Measurements from ENCODE around the gene SH3BP5L.

DNA sequence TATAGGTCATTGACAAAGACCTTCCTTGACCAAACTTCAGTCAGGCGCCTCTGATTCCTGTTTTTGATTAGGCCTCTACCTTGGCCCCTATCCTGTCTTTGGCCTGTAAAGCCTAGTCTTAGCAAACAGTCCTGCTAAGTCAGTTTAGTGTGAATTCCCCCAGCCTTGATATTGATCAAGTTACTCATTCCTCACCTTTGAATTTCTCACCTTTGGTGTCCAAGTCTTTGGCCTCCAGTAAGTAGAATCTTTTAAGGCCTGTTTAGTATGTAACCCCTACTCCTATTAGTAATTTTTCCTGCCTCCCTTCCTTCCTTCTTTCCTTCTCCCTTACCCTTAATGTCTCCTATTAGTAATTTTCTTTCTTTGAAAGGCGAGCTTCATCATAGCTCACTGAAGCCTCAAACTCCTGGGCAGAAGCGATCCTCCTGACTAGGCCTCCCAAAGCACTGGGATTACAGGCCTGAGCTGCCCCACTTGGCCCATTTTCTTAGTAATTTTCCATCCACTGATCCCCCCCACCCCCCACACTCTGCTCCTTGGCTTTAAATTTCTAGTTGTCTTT lies 46.2 kb upstream of the SH3BP5L start:
- TF ChIP-seq, protein P1, sequence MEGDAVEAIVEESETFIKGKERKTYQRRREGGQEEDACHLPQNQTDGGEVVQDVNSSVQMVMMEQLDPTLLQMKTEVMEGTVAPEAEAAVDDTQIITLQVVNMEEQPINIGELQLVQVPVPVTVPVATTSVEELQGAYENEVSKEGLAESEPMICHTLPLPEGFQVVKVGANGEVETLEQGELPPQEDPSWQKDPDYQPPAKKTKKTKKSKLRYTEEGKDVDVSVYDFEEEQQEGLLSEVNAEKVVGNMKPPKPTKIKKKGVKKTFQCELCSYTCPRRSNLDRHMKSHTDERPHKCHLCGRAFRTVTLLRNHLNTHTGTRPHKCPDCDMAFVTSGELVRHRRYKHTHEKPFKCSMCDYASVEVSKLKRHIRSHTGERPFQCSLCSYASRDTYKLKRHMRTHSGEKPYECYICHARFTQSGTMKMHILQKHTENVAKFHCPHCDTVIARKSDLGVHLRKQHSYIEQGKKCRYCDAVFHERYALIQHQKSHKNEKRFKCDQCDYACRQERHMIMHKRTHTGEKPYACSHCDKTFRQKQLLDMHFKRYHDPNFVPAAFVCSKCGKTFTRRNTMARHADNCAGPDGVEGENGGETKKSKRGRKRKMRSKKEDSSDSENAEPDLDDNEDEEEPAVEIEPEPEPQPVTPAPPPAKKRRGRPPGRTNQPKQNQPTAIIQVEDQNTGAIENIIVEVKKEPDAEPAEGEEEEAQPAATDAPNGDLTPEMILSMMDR (IDR thresholded peaks at IDR 0.05), result no peak
- no peak for TF ChIP-seq EP300 (IDR thresholded peaks at IDR 0.05)
- TF ChIP-seq POLR2A (IDR thresholded peaks at IDR 0.05), result no peak
- TF ChIP-seq POLR2AphosphoS5 (IDR thresholded peaks at IDR 0.05), result no peak
